Bronchial epithelial cell (primary cell): ENCODE data around the gene TUBGCP2. TPM values are rescaled to one million over a fixed set of nuclear protein-coding genes. Genes with fewer than 3 reads are reported as not detected.
"Not testable (repeated sequence)": the region's sequence is repeated elsewhere in the genome, so short reads cannot be mapped to it uniquely, and the experiment has no call there.

Experiments
- DNase-seq: peaks from one replicate; pipeline ENCODE4 v3.0.0-alpha.2; 2010; ENCODE audit warnings: low read depth
- FAIRE-seq: peaks from 2 replicates; lab custom pipeline; 2011; peaks lifted over from hg19 to GRCh38; lab: Jason Lieb, UNC
- H3K27me3 ChIP-seq: 2 replicates; pipeline ENCODE4 v1.5.1; 2011; ENCODE audit warnings: low read length; ENCODE audit not compliant: control insufficient read depth, insufficient read depth
- H3K36me3 ChIP-seq: 2 replicates; pipeline ENCODE4 v1.5.1; 2011; ENCODE audit warnings: low read length; ENCODE audit not compliant: control insufficient read depth, insufficient read depth
- H3K4me3 ChIP-seq: 2 replicates; pipeline ENCODE4 v1.5.1; 2011; ENCODE audit warnings: mild to moderate bottlenecking, low read depth, low read length, control low read depth
- CTCF ChIP-seq: IDR thresholded peaks from 2 replicates; pipeline ENCODE4 v1.5.1; 2011; ENCODE audit warnings: mild to moderate bottlenecking, moderate library complexity, low read length, control low read depth, inconsistent platforms; ENCODE audit not compliant: insufficient read depth, severe bottlenecking
- total RNA-seq: library from RNA; depleted of rRNA; stranded (reverse); fragments of >200 nt; gene quantifications from 2 replicates; pipeline ENCODE4 v1.2.1, GENCODE V29; 2014

TUBGCP2 gene
- total RNA-seq, 1 donor from 2014 or later, result 42.4 TPM

GRCh38 chr10:133237241-133237587 is 71.5 kb downstream of the TUBGCP2 start:
- peaks cover 39% of the 10 kb centered on the region for H3K27me3 ChIP-seq
- no peak for TF ChIP-seq CTCF
- H3K36me3 ChIP-seq, result no peaks in the 10 kb centered on the region
- no peak for DNase-seq
- FAIRE-seq, result no peak
- H3K4me3 ChIP-seq, result no peak overlapping the region

- no peak for FAIRE-seq
- no peak for DNase-seq
- Histone ChIP-seq H3K36me3 (no peaks in the 10 kb centered on the region), H3K4me3 (no peak overlapping the region), H3K27me3 (peaks cover 42% of the 10 kb centered on the region)
- no peak for TF ChIP-seq CTCF
Measured at GRCh38 chr10:133236401-133237240, 72.1 kb downstream of the TUBGCP2 start.

GRCh38 chr10:133235932-133236331 is 72.7 kb downstream of the TUBGCP2 start:
- FAIRE-seq, result no peak
- TF ChIP-seq CTCF, result no peak
- H3K4me3 ChIP-seq, result no peak overlapping the region
- peaks cover 42% of the 10 kb centered on the region for H3K27me3 ChIP-seq
- DNase-seq, result no peak
- H3K36me3 ChIP-seq, result no peaks in the 10 kb centered on the region

DNA sequence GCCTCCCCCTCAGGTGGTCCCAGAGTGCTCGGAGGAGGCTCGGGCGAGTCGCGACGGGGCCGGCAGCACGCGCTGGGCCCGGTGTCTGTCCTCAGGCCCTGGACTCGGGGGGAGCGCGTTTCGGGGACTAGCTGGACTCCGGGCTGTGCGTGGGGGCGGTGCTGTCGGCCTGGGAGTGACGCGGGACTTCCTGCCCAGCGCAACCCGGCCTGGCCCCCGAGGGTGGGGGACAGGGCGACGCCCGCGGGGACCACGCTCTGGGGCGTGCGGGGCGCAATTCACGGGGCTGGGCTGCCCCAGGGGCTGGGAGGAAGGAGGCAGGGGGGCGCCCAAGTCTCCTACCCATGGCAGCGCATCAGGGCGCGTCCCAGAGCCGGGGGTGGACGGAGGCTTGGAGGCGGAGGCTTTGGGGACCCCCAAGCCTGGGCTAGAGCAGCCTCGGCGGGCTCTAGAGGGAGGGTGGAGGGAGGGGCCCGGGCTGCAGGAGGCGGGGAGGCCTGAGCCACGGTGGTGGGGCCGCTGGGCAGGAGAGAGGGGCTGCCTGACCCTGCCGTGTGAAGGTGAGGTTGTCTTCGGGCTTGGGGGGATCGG is 73.3 kb downstream of the TUBGCP2 start:
- H3K27me3 ChIP-seq, result peaks cover 39% of the 10 kb centered on the region
- no peaks in the 10 kb centered on the region for H3K36me3 ChIP-seq
- no peak overlapping the region for H3K4me3 ChIP-seq
- no peak for FAIRE-seq
- no peak for TF ChIP-seq CTCF
- DNase-seq, result no peak

- H3K36me3 ChIP-seq, DNase-seq, H3K4me3 ChIP-seq, FAIRE-seq: not testable (repeated sequence)
- H3K27me3 ChIP-seq, result peaks cover 38% of the 10 kb centered on the region
Measured at GRCh38 chr10:133234796-133235195, 73.9 kb downstream of the TUBGCP2 start.

- H3K36me3 ChIP-seq, result no peaks in the 10 kb centered on the region
- FAIRE-seq (no peak), DNase-seq (no peak)
- H3K4me3 ChIP-seq, result no peak overlapping the region
- no peak for TF ChIP-seq CTCF
- peaks cover 30% of the 10 kb centered on the region for H3K27me3 ChIP-seq
Measured at GRCh38 chr10:133231946-133232574, 76.6 kb downstream of the TUBGCP2 start.
